Activated naive CD8-positive, alpha-beta T cell treated with anti-CD3 and anti-CD28 coated beads, Interleukin-2, amount 50 U/mL, for 24 hours (primary cell): ENCODE measurements around the gene CKLF.
"Not testable (repeated sequence)": the region's sequence is repeated elsewhere in the genome, so short reads cannot be mapped to it uniquely, and the experiment has no call there.

Experiments
- ATAC-seq: fragments of 150-1000 bp; cut with Tn5 transposase; one replicate; pipeline ENCODE4 v1.10.0; 2021
- DNase-seq: peaks from one replicate; pipeline ENCODE4 v3.0.0; 2021
- H3K27ac Mint-ChIP-seq: one replicate; pipeline ENCODE4 v1.8.0; 2021; ENCODE audit warnings: mild to moderate bottlenecking, mixed read lengths
- H3K27me3 Mint-ChIP-seq: one replicate; pipeline ENCODE4 v1.8.0; 2021; ENCODE audit warnings: mixed read lengths
- H3K36me3 Mint-ChIP-seq: one replicate; pipeline ENCODE4 v1.8.0; 2021; ENCODE audit warnings: low read depth, mixed read lengths
- H3K4me1 Mint-ChIP-seq: one replicate; pipeline ENCODE4 v1.8.0; 2021; ENCODE audit warnings: mixed read lengths
- H3K4me3 Mint-ChIP-seq: one replicate; pipeline ENCODE4 v1.8.0; 2021; ENCODE audit warnings: mild to moderate bottlenecking, moderate library complexity, mixed read lengths
- H3K9me3 Mint-ChIP-seq: one replicate; pipeline ENCODE4 v1.8.0; 2021; ENCODE audit warnings: mixed read lengths

Gene CKLF

GRCh38 chr16:66601471-66601870, 49.1 kb downstream of the CKLF start:
- Mint-ChIP-seq H3K9me3 (peaks cover 8% of the 10 kb centered on the region), H3K4me1 (peaks cover 40% of the 10 kb centered on the region), H3K4me3 (no peak overlapping the region), H3K27me3 (no peaks in the 10 kb centered on the region), H3K27ac (no peak overlapping the region), H3K36me3 (no peaks in the 10 kb centered on the region)
- no peak for ATAC-seq
- DNase-seq = no peak

- peak overlapping the region; percentile 92 for H3K4me3 Mint-ChIP-seq
- no peaks in the 10 kb centered on the region for H3K36me3 Mint-ChIP-seq
- H3K4me1 Mint-ChIP-seq = peaks cover 44% of the 10 kb centered on the region
- DNase-seq (peak; percentile 65), ATAC-seq (peak; percentile 58)
- peaks cover 8% of the 10 kb centered on the region for H3K9me3 Mint-ChIP-seq
- no peaks in the 10 kb centered on the region for H3K27me3 Mint-ChIP-seq
- peak overlapping the region; percentile 90 for H3K27ac Mint-ChIP-seq
These were observed 51.4 kb downstream of the CKLF start for GRCh38 chr16:66603537-66604375.

- peak; percentile 51 for ATAC-seq
- Mint-ChIP-seq H3K4me3 (peak within 1 kb of the TSS; percentile 92), H3K9me3 (peaks cover 8% of the 10 kb centered on the region), H3K36me3 (peaks cover under 1% of the 10 kb centered on the region), H3K27ac (peak within 1 kb of the TSS; percentile 90), H3K27me3 (no peaks in the 10 kb centered on the region), H3K4me1 (peaks cover 42% of the 10 kb centered on the region)
- DNase-seq = peak; percentile 81
These were observed 52.2 kb downstream of the CKLF start, which contains the start of gene CMTM3 for GRCh38 chr16:66604376-66605176. TSS of gene CMTM3 (plus strand) at chr16:66604704. CDS start at chr16:66604806, 102 bp downstream.

- H3K4me3 Mint-ChIP-seq = peak overlapping the region; percentile 59
- DNase-seq = peak; percentile 49
These were observed 53.0 kb downstream of the CKLF start for GRCh38 chr16:66605177-66605978.

GRCh38 chr16:66605979-66606751, 53.8 kb downstream of the CKLF start:
- no peak for DNase-seq
- peaks cover 40% of the 10 kb centered on the region for H3K4me1 Mint-ChIP-seq
- no peaks in the 10 kb centered on the region for H3K27me3 Mint-ChIP-seq

More at GRCh38 chr16:66605177-66605978, 53.0 kb downstream of the CKLF start:
- peaks cover 40% of the 10 kb centered on the region for H3K4me1 Mint-ChIP-seq
- peaks cover 6% of the 10 kb centered on the region for H3K36me3 Mint-ChIP-seq
- peaks cover 8% of the 10 kb centered on the region for H3K9me3 Mint-ChIP-seq
- peak; percentile 4 for ATAC-seq
- peak overlapping the region; percentile 79 for H3K27ac Mint-ChIP-seq
- no peaks in the 10 kb centered on the region for H3K27me3 Mint-ChIP-seq

GRCh38 chr16:66608241-66609138, 56.1 kb downstream of the CKLF start:
- Mint-ChIP-seq H3K4me3 (peak overlapping the region; percentile 39), H3K27ac (peak overlapping the region; percentile 46)
- ATAC-seq = peak; percentile 65

More at GRCh38 chr16:66605979-66606751, 53.8 kb downstream of the CKLF start:
- H3K4me3 Mint-ChIP-seq = peak overlapping the region; percentile 59
- H3K36me3 Mint-ChIP-seq = peaks cover 10% of the 10 kb centered on the region
- H3K9me3 Mint-ChIP-seq = peaks cover under 1% of the 10 kb centered on the region
- no peak for ATAC-seq
- peak overlapping the region; percentile 79 for H3K27ac Mint-ChIP-seq

GRCh38 chr16:66609139-66609510, 56.7 kb downstream of the CKLF start:
- Mint-ChIP-seq H3K27ac (peak overlapping the region; percentile 46), H3K36me3 (peaks cover 19% of the 10 kb centered on the region), H3K4me3 (no peak overlapping the region), H3K4me1 (peaks cover 29% of the 10 kb centered on the region), H3K9me3 (no peaks in the 10 kb centered on the region), H3K27me3 (no peaks in the 10 kb centered on the region)
- DNase-seq (no peak), ATAC-seq (no peak)

More at GRCh38 chr16:66608241-66609138, 56.1 kb downstream of the CKLF start:
- Mint-ChIP-seq H3K27me3 (no peaks in the 10 kb centered on the region), H3K36me3 (peaks cover 17% of the 10 kb centered on the region), H3K4me1 (peaks cover 36% of the 10 kb centered on the region), H3K9me3 (no peaks in the 10 kb centered on the region)
- DNase-seq = peak; percentile 90

- Mint-ChIP-seq H3K36me3 (peaks cover 19% of the 10 kb centered on the region), H3K27ac (no peak overlapping the region), H3K27me3 (no peaks in the 10 kb centered on the region), H3K9me3 (no peaks in the 10 kb centered on the region), H3K4me1 (peaks cover 27% of the 10 kb centered on the region), H3K4me3 (no peak overlapping the region)
- DNase-seq (no peak), ATAC-seq (no peak)
These were observed 57.9 kb downstream of the CKLF start for GRCh38 chr16:66610111-66610820.

- H3K36me3 Mint-ChIP-seq = peaks cover 19% of the 10 kb centered on the region
- not testable (repeated sequence) for H3K4me3 Mint-ChIP-seq, ATAC-seq
These were observed 59.5 kb downstream of the CKLF start for GRCh38 chr16:66611911-66612310.

GRCh38 chr16:66612422-66612821, 60.0 kb downstream of the CKLF start:
- DNase-seq = no peak
- no peak for ATAC-seq
- Mint-ChIP-seq H3K36me3 (peaks cover 19% of the 10 kb centered on the region), H3K27ac (no peak overlapping the region), H3K4me1 (peaks cover 14% of the 10 kb centered on the region), H3K27me3 (no peaks in the 10 kb centered on the region), H3K9me3 (no peaks in the 10 kb centered on the region), H3K4me3 (no peak overlapping the region)

More at GRCh38 chr16:66611911-66612310, 59.5 kb downstream of the CKLF start:
- H3K27me3 Mint-ChIP-seq, H3K27ac Mint-ChIP-seq, H3K9me3 Mint-ChIP-seq, DNase-seq: not testable (repeated sequence)
- peaks cover 19% of the 10 kb centered on the region for H3K4me1 Mint-ChIP-seq

GRCh38 chr16:66614161-66614802, 61.9 kb downstream of the CKLF start:
- ATAC-seq (no peak), DNase-seq (no peak)
- H3K27ac Mint-ChIP-seq = no peak overlapping the region
- peaks cover 2% of the 10 kb centered on the region for H3K4me1 Mint-ChIP-seq
- no peaks in the 10 kb centered on the region for H3K9me3 Mint-ChIP-seq
- H3K27me3 Mint-ChIP-seq = no peaks in the 10 kb centered on the region
- no peak overlapping the region for H3K4me3 Mint-ChIP-seq
- peaks cover 19% of the 10 kb centered on the region for H3K36me3 Mint-ChIP-seq
